GM19468 (cell line): Measurements from ENCODE around the gene TAS1R1.

Experiments used
- ATAC-seq: cut with Tn5 transposase; IDR thresholded peaks from one replicate; pipeline ENCODE4 v1.9.1; 2021; ENCODE audit warnings: mild to moderate bottlenecking, moderate library complexity, moderate number of reproducible peaks; ENCODE audit not compliant: unreplicated experiment; ENCODE audit errors: extremely low read depth

TAS1R1 gene

DNA sequence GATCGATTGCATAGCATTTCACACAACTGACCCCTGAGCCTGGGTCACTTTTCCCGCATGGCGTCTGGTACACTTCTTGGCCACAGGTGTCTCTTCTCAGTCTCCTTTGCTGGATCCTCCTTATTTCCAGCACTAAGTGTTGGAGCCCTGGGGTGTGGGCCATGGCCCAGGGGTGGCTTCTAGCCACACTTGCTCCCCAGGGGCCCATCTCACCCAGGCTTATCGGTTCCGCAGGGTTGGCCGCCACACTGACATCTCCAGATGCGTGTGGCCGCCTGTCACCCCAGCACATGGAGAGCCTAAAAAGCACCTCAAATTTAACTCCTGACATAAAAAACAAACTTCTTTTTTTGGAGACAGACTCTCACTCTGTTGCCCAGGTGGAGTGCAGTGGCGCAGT, 71.9 kb downstream of the TAS1R1 start:
- ATAC-seq = no peak

DNA sequence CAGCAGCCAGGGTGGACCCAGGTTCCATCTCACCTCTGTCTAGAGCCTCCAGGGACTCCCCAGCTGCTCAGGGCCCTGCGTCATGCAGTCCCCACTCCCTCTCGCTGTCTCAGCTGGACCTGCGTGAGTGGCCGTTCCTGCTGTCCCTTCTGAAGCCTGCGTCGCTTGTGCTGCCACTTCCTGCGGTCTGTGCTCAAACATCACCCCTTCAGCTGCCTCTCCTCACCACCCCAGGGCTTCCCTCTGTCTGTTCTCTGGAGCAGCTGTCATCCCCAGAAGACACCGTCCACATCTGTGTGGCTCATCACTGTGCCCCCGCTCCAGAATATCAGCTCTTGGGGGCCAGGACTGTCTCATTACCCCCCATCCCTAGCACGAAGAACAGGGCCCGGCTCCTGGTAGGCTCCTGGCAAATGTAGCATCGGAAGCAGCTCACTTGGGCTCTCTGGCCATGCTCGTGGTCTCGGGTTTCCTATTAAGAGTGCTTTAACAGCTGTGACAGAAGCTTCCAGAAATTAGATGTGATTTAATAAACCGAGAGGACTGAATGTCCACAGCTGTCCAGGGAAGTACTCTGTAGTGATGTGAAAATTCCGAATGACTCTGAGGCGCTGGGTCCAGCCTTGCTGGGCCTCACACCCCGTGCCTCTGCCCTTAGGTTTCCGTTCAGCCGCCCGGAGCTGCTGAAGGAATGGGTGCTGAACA, 72.9 kb downstream of the TAS1R1 start:
- no peak for ATAC-seq

DNA sequence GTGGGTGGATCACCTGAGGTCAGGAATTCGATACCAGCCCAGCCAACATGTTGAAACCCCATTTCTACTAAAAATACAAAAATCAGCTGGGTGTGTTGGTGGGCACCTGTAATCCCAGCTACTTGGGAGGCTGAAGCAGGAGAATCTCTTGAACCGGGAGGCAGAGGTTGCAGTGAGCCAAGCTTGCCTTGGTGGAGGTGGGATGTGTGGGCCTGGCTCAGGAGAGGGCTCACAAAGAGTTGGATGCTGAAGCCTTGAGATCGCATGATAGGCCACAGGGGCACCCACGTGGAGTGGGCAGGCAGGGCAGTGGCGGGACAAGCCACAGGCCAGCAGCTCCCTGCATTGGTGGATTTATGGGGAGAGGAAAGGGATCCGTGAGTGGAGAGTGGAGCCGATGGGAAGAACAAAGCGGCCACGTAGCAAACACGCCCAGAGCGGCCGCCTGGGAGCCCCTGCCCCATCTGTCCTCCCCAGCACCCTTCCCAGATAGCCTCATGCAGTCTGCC, 73.9 kb downstream of the TAS1R1 start:
- ATAC-seq = no peak
